HepG2 (cell line): ENCODE measurements around the gene MARK2. TPM values are rescaled to one million over a fixed set of nuclear protein-coding genes. Genes with fewer than 3 reads are reported as not detected.

ENCODE experiments used
- ARNT ChIP-seq: fragments of 450-650 bp; IDR thresholded peaks from 2 replicates; pipeline ENCODE4 v1.6.1; 2017
- ATF5 ChIP-seq: sonication (generic); formaldehyde crosslinking; IDR thresholded peaks from 2 replicates; pipeline ENCODE4 v1.4.0; 2020; ENCODE audit warnings: mild to moderate bottlenecking, low read depth, missing genetic modification reagents
- ATM ChIP-seq: fragments of 450-650 bp; IDR thresholded peaks from 2 replicates; pipeline ENCODE4 v1.7.1; 2017; ENCODE audit warnings: mild to moderate bottlenecking, borderline replicate concordance
- ATRX ChIP-seq: sonication (generic); formaldehyde crosslinking; IDR thresholded peaks from 2 replicates; pipeline ENCODE4 v1.4.0; 2020; ENCODE audit warnings: missing genetic modification reagents, borderline replicate concordance
- DPF2 ChIP-seq: sonication (generic); formaldehyde crosslinking; IDR thresholded peaks from 2 replicates; pipeline ENCODE4 v1.4.0; 2020; ENCODE audit warnings: mild to moderate bottlenecking, low read depth, missing genetic modification reagents, borderline replicate concordance
- ETS1 ChIP-seq: sonication (generic); formaldehyde crosslinking; IDR thresholded peaks from 2 replicates; pipeline ENCODE4 v1.4.0; 2020; ENCODE audit warnings: missing genetic modification reagents
- FOSL2 ChIP-seq: sonication (generic); formaldehyde crosslinking; IDR thresholded peaks from 2 replicates; pipeline ENCODE4 v1.4.0; 2020; ENCODE audit warnings: missing genetic modification reagents
- FOXK2 ChIP-seq: fragments of 450-650 bp; IDR thresholded peaks from 2 replicates; pipeline ENCODE4 v1.6.1; 2016
- GABPB1 ChIP-seq: IDR thresholded peaks from 2 replicates; pipeline ENCODE4 v1.6.1; 2016; ENCODE audit warnings: mild to moderate bottlenecking, missing genetic modification reagents, moderate library complexity, missing compliant biosample characterization
- GATAD1 ChIP-seq: IDR thresholded peaks from 2 replicates; pipeline ENCODE4 v1.6.1; 2016; ENCODE audit warnings: missing genetic modification reagents, missing compliant biosample characterization
- GTF2F1 ChIP-seq: fragments of 150-350 bp; IDR thresholded peaks from 2 replicates; pipeline ENCODE4 v1.6.1; 2014; ENCODE audit warnings: low read length
- KLF16 ChIP-seq, 2 experiments: sonication (generic) in 1 of 2; formaldehyde crosslinking in 1 of 2; IDR thresholded peaks; 2 replicates each; pipeline versions ENCODE4 v1.6.1 to v1.8.0; 2016 to 2023; ENCODE audit warnings: missing genetic modification reagents in 2 of 2, missing compliant biosample characterization in 1 of 2
- LCORL ChIP-seq, 2 experiments: fragments of 450-650 bp in 1 of 2; sonication (generic) in 1 of 2; formaldehyde crosslinking in 1 of 2; IDR thresholded peaks; 2 replicates each; pipeline versions ENCODE4 v1.5.0 to v1.6.1; 2017 to 2020; ENCODE audit warnings: antibody characterized with exemption in 1 of 2, missing genetic modification reagents in 1 of 2
- MED1 ChIP-seq: sonication (generic); formaldehyde crosslinking; IDR thresholded peaks from 2 replicates; pipeline ENCODE4 v1.4.0; 2020; ENCODE audit warnings: missing genetic modification reagents
- MXI1 ChIP-seq: IDR thresholded peaks from 3 replicates; pipeline ENCODE4 v1.6.1; 2012; ENCODE audit warnings: low read depth, low read length, inconsistent platforms, borderline replicate concordance
- NCOR1 ChIP-seq: fragments of 200-600 bp; sonication (generic); IDR thresholded peaks from 2 replicates; pipeline ENCODE4 v1.7.0; 2017; ENCODE audit warnings: antibody characterized with exemption, low read length, borderline replicate concordance
- NFKB2 ChIP-seq: sonication (generic); formaldehyde crosslinking; IDR thresholded peaks from 2 replicates; pipeline ENCODE4 v1.4.0; 2020; ENCODE audit warnings: missing genetic modification reagents, borderline replicate concordance
- NR2F2 ChIP-seq: IDR thresholded peaks from 2 replicates; pipeline ENCODE4 v1.6.1; 2012; ENCODE audit warnings: low read depth, inconsistent platforms, borderline replicate concordance
- RNF2 ChIP-seq: fragments of 450-650 bp; conservative IDR thresholded peaks from 2 replicates; pipeline ENCODE4 v1.6.1; 2016; ENCODE audit warnings: low read depth
- SALL1 ChIP-seq: sonication (generic); formaldehyde crosslinking; IDR thresholded peaks from 2 replicates; pipeline ENCODE4 v1.8.0; 2022; ENCODE audit warnings: mild to moderate bottlenecking, missing genetic modification reagents
- SMC3 ChIP-seq: IDR thresholded peaks from 2 replicates; pipeline ENCODE4 v1.6.1; 2011; ENCODE audit warnings: low read length, improper control_type of control experiment
- SNAPC5 ChIP-seq: sonication (generic); formaldehyde crosslinking; IDR thresholded peaks from 2 replicates; pipeline ENCODE4 v1.8.1; 2023; ENCODE audit warnings: mild to moderate bottlenecking, missing genetic modification reagents, borderline replicate concordance
- ZBTB1 ChIP-seq: sonication (generic); formaldehyde crosslinking; IDR thresholded peaks from 2 replicates; pipeline ENCODE4 v1.4.0; 2020; ENCODE audit warnings: missing genetic modification reagents, borderline replicate concordance
- ZFAT ChIP-seq: sonication (generic); formaldehyde crosslinking; conservative IDR thresholded peaks from 2 replicates; pipeline ENCODE4 v1.8.1; 2023; ENCODE audit warnings: missing genetic modification reagents, inconsistent platforms
- ZNF138 ChIP-seq: sonication (generic); formaldehyde crosslinking; IDR thresholded peaks from 2 replicates; pipeline ENCODE4 v1.5.0; 2020; ENCODE audit warnings: mild to moderate bottlenecking, low read depth, missing genetic modification reagents
- ZNF362 ChIP-seq: sonication (generic); formaldehyde crosslinking; IDR thresholded peaks from 2 replicates; pipeline ENCODE4 v1.4.0; 2020; ENCODE audit warnings: missing genetic modification reagents, mild to moderate bottlenecking, borderline replicate concordance
- ZNF510 ChIP-seq: sonication (generic); formaldehyde crosslinking; IDR thresholded peaks from 2 replicates; pipeline ENCODE4 v1.4.0; 2020; ENCODE audit warnings: low read depth, mild to moderate bottlenecking, missing genetic modification reagents
- ZNF619 ChIP-seq: sonication (generic); formaldehyde crosslinking; IDR thresholded peaks from 2 replicates; pipeline ENCODE4 v1.4.0; 2020; ENCODE audit warnings: mild to moderate bottlenecking, missing genetic modification reagents
- ZNF724P ChIP-seq: sonication (generic); formaldehyde crosslinking; IDR thresholded peaks from 2 replicates; pipeline ENCODE4 v1.8.0; 2022; ENCODE audit warnings: missing genetic modification reagents, borderline replicate concordance
- ZNF772 ChIP-seq: sonication (generic); formaldehyde crosslinking; IDR thresholded peaks from 2 replicates; pipeline ENCODE4 v1.5.0; 2020; ENCODE audit warnings: mild to moderate bottlenecking, missing genetic modification reagents
- ZNF782 ChIP-seq: sonication (generic); formaldehyde crosslinking; IDR thresholded peaks from 2 replicates; pipeline ENCODE4 v1.4.0; 2020; ENCODE audit warnings: missing genetic modification reagents, mild to moderate bottlenecking, borderline replicate concordance
- ZNF792 ChIP-seq: IDR thresholded peaks from 2 replicates; pipeline ENCODE4 v1.6.1; 2016
- polyA plus RNA-seq, 8 experiments: library from polyadenylated mRNA; depleted of rRNA in 3 of 8; stranded (reverse) in 7 of 8; unstranded in 1 of 8; fragments of >200 nt; fragmentation: Illumina TruSeq in 4 of 8; extraction: Trizol in 4 of 8; gene quantifications; 2 replicates each; pipeline versions ENCODE4 v1.2.1 to v1.2.3, GENCODE V29; 2011 to 2016; ENCODE audit warnings: low read depth in 4 of 8, missing spikeins in 1 of 8, mixed read lengths in 1 of 8; ENCODE audit not compliant: insufficient read depth in 1 of 8
- total RNA-seq, 5 experiments: library from RNA; depleted of rRNA; stranded (reverse); fragments of >200 nt; fragmentation: Illumina TruSeq; extraction: Trizol; gene quantifications; 2 replicates each; pipeline ENCODE4 v1.2.3, GENCODE V29; 2016; ENCODE audit warnings: low read depth in 1 of 5

Gene MARK2
- total and polyA plus RNA-seq, 2 of the 13 experiments (the other 11 are each of a cell fraction or from before 2014, with no cell fraction given) = 13.5 to 13.9 TPM

GRCh38 chr11:63944987-63945386 lies 106.1 kb downstream of the MARK2 start (continued):
- TF ChIP-seq ZNF724P (CRISPR knock-in tag) (no peak), SNAPC5 (no peak), MXI1 (peak; percentile 88; the same call in 1 of the 3 replicates), ZNF138 (CRISPR knock-in tag) (no peak), ARNT (no peak), NFKB2 (CRISPR knock-in tag) (0 out of 2 replicates have a peak, but pooled peaks have one; percentile 39), GTF2F1 (no peak), ZNF792 (CRISPR knock-in tag) (no peak), ATM (no peak), RNF2 (0 out of 2 replicates have a peak, but pooled peaks have one; percentile 34), ZBTB1 (CRISPR knock-in tag) (no peak), ZNF510 (CRISPR knock-in tag) (no peak), ETS1 (CRISPR knock-in tag) (no peak), MED1 (peak; percentile 66; the same call in 1 of the 2 replicates), ATF5 (no peak), ATRX (no peak), ZNF362 (CRISPR knock-in tag) (no peak), FOXK2 (no peak), ZNF619 (CRISPR knock-in tag) (no peak), SALL1 (CRISPR knock-in tag) (peak; percentile 69), NR2F2 (peak; percentile 72), SMC3 (no peak), DPF2 (CRISPR knock-in tag) (no peak), LCORL (IDR thresholded peaks at IDR 0.05) (no peak), LCORL (CRISPR knock-in tag; IDR thresholded peaks at IDR 0.05) (peak; percentile 48), GATAD1 (CRISPR knock-in tag) (no peak), NCOR1 (no peak), KLF16 (CRISPR knock-in tag; IDR thresholded peaks at IDR 0.05) (0 out of 4 replicates have a peak, but pooled peaks of 1 of the 2 experiments have one; percentile 1), ZFAT (CRISPR knock-in tag) (no peak), FOSL2 (CRISPR knock-in tag) (peak; percentile 65), ZNF772 (CRISPR knock-in tag) (0 out of 2 replicates have a peak, but pooled peaks have one; percentile 22), GABPB1 (CRISPR knock-in tag) (0 out of 2 replicates have a peak, but pooled peaks have one; percentile 18), ZNF782 (CRISPR knock-in tag) (no peak)
